Uterus (tissue), 4 donors: ENCODE data around the gene PRDM15. TPM values are rescaled to one million over a fixed set of nuclear protein-coding genes. Genes with fewer than 3 reads are reported as not detected.

Source experiments
- DNase-seq, 2 donors: peaks; one replicate each; pipeline ENCODE4 v3.0.0-alpha.2; 2019 to 2020
- H3K27ac ChIP-seq, 2 donors: fragments of 200-600 bp; sonication (generic); 1 replicate in 1 of 2; 2 replicates in 1 of 2; pipeline ENCODE4 v1.5.1; 2016 to 2018
- H3K27me3 ChIP-seq, 2 donors: fragments of 200-600 bp; sonication (generic); one replicate each; pipeline ENCODE4 v1.5.1; 2018 to 2019; ENCODE audit warnings: control low read depth in 1 of 2
- H3K36me3 ChIP-seq, 2 donors: fragments of 200-600 bp; sonication (generic); one replicate each; pipeline ENCODE4 v1.5.1; 2019; ENCODE audit warnings: control low read depth in 1 of 2
- H3K4me1 ChIP-seq, 2 donors: fragments of 200-600 bp; sonication (generic); one replicate each; pipeline ENCODE4 v1.5.1; 2018 to 2019; ENCODE audit warnings: control low read depth in 1 of 2
- H3K4me3 ChIP-seq, 2 donors: fragments of 200-600 bp; sonication (generic); 1 replicate in 1 of 2; 2 replicates in 1 of 2; pipeline ENCODE4 v1.5.1; 2018 to 2019; ENCODE audit warnings: mild to moderate bottlenecking in 1 of 2
- H3K9me3 ChIP-seq, 2 donors: fragments of 200-600 bp; sonication (generic); one replicate each; pipeline ENCODE4 v1.5.1; 2019; ENCODE audit warnings: control low read depth in 1 of 2
- CTCF ChIP-seq, 4 experiments: fragments of 200-600 bp in 2 of 4; fragments of 450-650 bp in 2 of 4; sonication (generic) in 2 of 4; IDR thresholded peaks; one replicate each; pipeline ENCODE4 v1.5.1; 2016 to 2019; ENCODE audit warnings: antibody characterized with exemption in 4 of 4, mild to moderate bottlenecking in 2 of 4, moderate library complexity in 1 of 4
- POLR2A ChIP-seq, 2 donors: fragments of 450-650 bp; IDR thresholded peaks; one replicate each; pipeline ENCODE4 v1.6.1; 2016; ENCODE audit warnings: antibody characterized with exemption in 2 of 2, mild to moderate bottlenecking in 1 of 2, moderate library complexity in 1 of 2
- intact Hi-C: fragments of 100-400 bp; cut with DNase I; formaldehyde crosslinking; loops from one replicate; pipeline ENCODE4 v1.15.1; 2023; ENCODE audit warnings: low total_unique reads
- total RNA-seq, 4 donors: library from RNA; depleted of rRNA in 3 of 4; stranded (reverse); fragments of >200 nt in 3 of 4; gene quantifications; one replicate each; pipeline versions ENCODE4 v1.1.0 to v1.2.4, GENCODE V29; 2014 to 2023
- donor health status: DM: yes; HTN: yes; CAD: no.

PRDM15 gene
- total RNA-seq, 4 donors from 2014 or later = 5.9 to 11.0 (median 6.5) TPM

GRCh38 chr21:41831866-41832595 lies 47.1 kb downstream of the PRDM15 start:
- Histone ChIP-seq H3K27me3 (no peaks in the 10 kb centered on the region), H3K4me1 (no peaks in the 10 kb centered on the region), H3K36me3 (no peaks in the 10 kb centered on the region), H3K4me3 (no peak overlapping the region), H3K9me3 (no peaks in the 10 kb centered on the region), H3K27ac (no peak overlapping the region)
- DNase-seq = no peak
- TF ChIP-seq CTCF (IDR thresholded peaks at IDR 0.05) (no peak), POLR2A (IDR thresholded peaks at IDR 0.05) (no peak)
- intact Hi-C loops = no loop called here

- TF ChIP-seq POLR2A (IDR thresholded peaks at IDR 0.05) = no peak
- TF ChIP-seq CTCF (IDR thresholded peaks at IDR 0.05) = no peak
- Histone ChIP-seq H3K9me3 (no peaks in the 10 kb centered on the region), H3K27me3 (no peaks in the 10 kb centered on the region), H3K4me3 (no peak overlapping the region), H3K4me1 (no peaks in the 10 kb centered on the region), H3K36me3 (no peaks in the 10 kb centered on the region), H3K27ac (no peak overlapping the region)
- no peak for DNase-seq
- intact Hi-C loops = no loop called here
Observed at GRCh38 chr21:41831453-41831831, 47.7 kb downstream of the PRDM15 start.

GRCh38 chr21:41830764-41831452 lies 48.2 kb downstream of the PRDM15 start:
- TF ChIP-seq CTCF (IDR thresholded peaks at IDR 0.05) (no peak), POLR2A (IDR thresholded peaks at IDR 0.05) (no peak)
- no peaks in the 10 kb centered on the region for H3K4me1 ChIP-seq
- no peaks in the 10 kb centered on the region for H3K27me3 ChIP-seq
- no peak for DNase-seq
- no peaks in the 10 kb centered on the region for H3K9me3 ChIP-seq
- intact Hi-C loops = no loop called here
- no peak overlapping the region for H3K4me3 ChIP-seq
- no peak overlapping the region for H3K27ac ChIP-seq
- no peaks in the 10 kb centered on the region for H3K36me3 ChIP-seq

GRCh38 chr21:41830145-41830707 lies 48.9 kb downstream of the PRDM15 start:
- intact Hi-C loops = no loop called here
- H3K27ac ChIP-seq = no peak overlapping the region
- DNase-seq = no peak
- TF ChIP-seq CTCF (IDR thresholded peaks at IDR 0.05) (no peak), POLR2A (IDR thresholded peaks at IDR 0.05) (no peak)
- H3K9me3 ChIP-seq = no peaks in the 10 kb centered on the region
- no peaks in the 10 kb centered on the region for H3K36me3 ChIP-seq
- H3K27me3 ChIP-seq = no peaks in the 10 kb centered on the region
- H3K4me3 ChIP-seq = no peak overlapping the region
- H3K4me1 ChIP-seq = no peaks in the 10 kb centered on the region

- DNase-seq = no peak
- Histone ChIP-seq H3K4me1 (no peaks in the 10 kb centered on the region), H3K4me3 (no peak overlapping the region), H3K36me3 (no peaks in the 10 kb centered on the region), H3K9me3 (no peaks in the 10 kb centered on the region), H3K27me3 (no peaks in the 10 kb centered on the region), H3K27ac (no peak overlapping the region)
- intact Hi-C loops = no loop called here
- TF ChIP-seq CTCF (IDR thresholded peaks at IDR 0.05) (no peak), POLR2A (IDR thresholded peaks at IDR 0.05) (no peak)
Observed at GRCh38 chr21:41828884-41829360, 50.2 kb downstream of the PRDM15 start.
